Epidermal melanocyte (primary cell): ENCODE measurements around the gene YJEFN3.

ENCODE experiments used
- DNase-seq: peaks from one replicate; pipeline ENCODE4 v3.0.0; 2011; ENCODE audit warnings: low spot score; ENCODE audit not compliant: insufficient read length

Gene YJEFN3

DNA sequence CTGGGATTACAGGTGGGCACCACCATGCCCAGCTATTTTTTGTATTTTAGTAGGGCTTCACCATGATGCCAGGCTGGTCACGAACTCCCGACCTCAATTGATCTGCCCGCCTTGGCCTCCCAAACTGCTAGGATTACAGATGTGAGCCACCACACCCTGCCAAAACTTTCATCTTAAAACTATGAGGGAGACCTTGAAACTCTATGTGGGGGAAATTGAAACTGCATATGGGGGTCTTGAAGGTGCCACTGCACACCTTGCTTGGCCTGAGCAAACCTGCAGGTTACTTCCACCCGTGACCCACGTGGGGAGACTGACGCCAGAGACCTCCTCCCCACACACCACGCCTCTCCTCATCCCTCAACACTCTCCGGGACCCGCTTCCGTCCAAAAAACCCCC lies 25.0 kb downstream of the YJEFN3 start:
- DNase-seq, result no peak

DNA sequence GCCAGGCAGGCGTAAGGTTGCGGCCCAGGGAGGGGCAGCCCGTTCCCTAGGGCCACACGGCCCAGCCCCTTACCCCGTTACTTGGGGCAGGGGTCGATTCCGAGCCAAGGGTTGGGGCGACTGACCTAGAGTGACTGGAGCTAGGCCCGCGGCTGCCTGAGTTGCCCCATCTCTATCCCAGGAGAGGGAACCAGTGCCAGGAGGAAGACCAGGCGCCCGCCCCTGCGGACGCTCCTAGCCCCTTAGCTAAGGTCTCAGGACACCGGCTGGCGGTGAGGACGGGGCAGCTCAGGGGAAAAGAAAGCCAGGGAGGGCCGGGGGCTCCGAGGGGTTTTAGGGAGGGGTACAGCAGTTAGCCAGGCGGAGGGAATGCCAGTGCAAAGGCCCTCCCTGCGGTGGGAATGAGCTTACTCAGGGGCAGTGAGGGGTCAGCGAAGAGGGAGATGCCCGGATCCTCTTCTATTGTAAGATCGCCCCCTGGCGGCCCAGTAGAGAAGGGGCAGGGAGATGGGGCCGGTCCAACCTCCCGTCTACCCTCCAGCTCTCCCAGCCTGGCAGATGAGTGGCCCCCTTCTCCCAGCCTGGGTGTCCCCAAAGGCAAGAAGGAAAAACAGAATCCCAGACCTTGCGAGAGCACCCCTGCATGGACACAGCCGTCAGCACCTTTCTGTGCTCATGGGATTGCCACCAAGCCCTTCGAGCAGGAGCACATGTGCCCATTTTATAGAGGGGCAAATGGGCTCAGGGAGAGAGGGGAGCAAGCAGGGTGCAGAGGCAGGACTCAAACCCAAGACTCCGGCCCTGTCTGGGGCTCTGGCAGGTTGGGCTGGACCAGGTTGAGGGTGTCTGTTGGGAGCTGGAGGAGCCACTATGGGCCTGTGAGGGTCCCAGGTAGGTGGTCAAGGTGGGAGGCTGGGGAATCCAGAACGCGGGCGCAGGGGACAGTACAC lies 25.6 kb downstream of the YJEFN3 start:
- no peak for DNase-seq

DNA sequence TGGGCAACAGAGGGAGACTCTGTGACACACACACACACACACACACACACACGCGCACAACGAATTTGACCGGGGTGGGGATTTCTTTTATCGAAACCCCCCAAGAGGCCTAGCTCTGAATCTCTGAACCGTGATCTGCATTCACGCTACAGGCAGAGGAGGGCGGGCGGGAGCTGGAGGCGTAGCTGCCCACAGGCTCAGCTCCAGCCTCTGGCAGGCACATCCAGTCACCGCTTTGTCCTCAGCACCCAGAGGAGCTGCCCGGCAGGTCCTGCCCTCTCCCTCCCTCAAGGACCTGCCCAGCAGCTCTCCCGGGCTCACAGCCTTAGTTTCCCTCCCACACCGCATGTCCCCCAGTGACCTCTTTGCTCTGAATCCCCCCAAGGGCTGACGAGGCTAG lies 29.3 kb downstream of the YJEFN3 start:
- no peak for DNase-seq

DNA sequence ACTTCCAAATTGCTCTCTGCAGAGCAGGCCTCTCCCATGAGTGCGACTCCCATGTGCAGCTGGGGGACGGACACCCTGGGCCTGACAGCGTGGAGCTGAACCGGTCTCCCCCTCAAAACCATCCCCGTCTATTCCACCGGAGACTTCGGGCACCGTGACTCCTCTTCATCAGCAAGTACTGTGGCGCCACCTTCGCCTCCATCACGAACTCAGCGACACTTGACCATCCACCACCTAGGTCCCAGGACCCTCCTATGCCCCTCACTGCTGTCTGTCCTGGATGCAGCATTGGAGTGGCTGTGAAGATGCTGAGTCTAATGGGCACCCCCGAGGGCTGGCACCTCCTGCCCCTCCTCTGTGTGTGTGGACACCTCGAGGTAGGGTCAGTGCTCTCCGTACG lies 29.9 kb downstream of the YJEFN3 start:
- DNase-seq, result no peak

DNA sequence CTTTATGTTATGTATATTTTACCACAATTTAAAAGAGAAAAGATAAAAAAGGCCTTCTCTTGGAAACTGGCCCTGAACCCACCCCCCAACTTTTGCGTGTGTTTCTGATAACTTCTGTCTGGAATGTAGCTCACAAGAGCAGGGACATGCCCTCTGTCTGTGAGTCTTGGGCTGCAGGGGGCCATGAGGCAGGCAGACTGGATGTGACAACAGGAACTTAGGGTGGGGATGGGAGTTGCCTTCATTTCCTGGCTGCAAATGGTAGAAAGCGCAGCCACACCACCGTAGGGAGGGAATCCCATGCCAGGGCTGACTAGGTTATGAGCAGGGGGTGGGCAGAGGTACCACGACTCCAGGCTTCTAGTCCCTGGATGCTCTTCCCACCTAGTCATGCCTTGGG lies 31.2 kb downstream of the YJEFN3 start:
- DNase-seq, result no peak

- DNase-seq, result no peak
Observed at GRCh38 chr19:19561946-19562664, 33.4 kb downstream of the YJEFN3 start.

- DNase-seq, result no peak
Observed at GRCh38 chr19:19562665-19563347, 34.1 kb downstream of the YJEFN3 start.

GRCh38 chr19:19563348-19563848 lies 34.7 kb downstream of the YJEFN3 start:
- no peak for DNase-seq

DNA sequence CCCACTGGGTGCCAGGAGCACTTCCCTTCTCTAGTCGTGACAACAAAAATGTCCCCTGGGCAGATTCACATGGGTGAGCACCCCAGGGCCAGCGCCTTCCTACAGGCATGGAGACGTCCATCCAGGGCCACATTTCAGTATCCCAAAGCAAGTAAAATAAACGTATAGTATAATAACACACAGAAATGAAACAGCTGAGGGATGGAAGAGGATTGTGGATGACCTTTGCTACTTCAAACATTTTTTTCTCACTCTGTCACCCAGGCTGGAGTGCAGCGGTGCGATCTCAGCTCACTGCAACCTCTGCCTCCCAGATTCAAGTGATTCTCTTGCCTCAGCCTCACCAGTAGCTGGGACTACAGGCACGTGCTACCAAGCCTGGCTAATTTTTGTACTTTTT lies 37.6 kb downstream of the YJEFN3 start:
- DNase-seq, result no peak

GRCh38 chr19:19567391-19567790 lies 38.7 kb downstream of the YJEFN3 start:
- peak; percentile 5 for DNase-seq

DNA sequence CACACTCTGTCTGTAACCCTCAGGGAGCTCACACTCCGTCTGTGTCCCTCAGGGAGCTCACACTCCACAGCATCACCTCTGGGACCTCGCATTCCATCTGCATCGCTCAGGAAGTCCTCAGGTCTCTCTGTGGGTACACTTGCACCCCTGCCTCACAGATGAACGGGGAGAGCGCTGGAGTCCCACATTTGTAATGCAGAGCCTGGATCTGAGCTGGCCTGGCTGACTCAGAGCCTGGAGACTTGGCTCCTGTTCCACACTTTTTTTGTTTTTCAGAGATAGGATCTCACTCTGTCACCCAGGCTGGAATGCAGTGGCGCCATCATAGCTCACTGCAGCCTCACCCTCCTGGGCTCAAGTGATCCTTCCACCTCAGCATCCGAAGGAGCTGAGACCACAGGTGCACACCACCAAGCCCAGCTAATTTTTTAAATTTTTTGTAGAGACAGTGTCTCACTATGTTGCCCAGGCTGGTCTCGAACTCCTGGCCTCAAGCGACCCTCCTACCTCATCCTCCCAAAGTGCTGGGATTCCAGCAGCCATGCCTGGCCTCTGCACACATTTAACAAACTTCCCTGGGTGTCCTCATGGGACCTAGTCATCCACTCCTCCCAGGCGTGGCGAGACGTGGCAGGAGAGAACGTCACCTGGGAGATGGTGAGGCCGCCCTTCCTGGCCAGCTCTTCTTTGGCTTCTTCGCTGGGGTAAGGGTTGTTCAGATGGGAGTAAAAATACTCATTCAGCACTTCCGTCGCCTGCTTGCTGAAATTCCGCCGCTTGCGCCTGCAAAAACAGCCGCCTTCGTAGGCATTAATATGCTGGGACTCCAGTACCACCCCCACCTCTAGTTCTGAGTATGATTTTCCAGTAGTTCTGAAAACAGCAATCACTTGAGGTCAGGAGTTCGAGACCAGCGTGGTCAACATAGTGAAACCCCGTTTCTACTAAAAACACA lies 40.4 kb downstream of the YJEFN3 start:
- DNase-seq, result no peak

GRCh38 chr19:19570571-19570970 lies 41.9 kb downstream of the YJEFN3 start:
- no peak for DNase-seq

GRCh38 chr19:19571071-19571786 lies 42.5 kb downstream of the YJEFN3 start:
- DNase-seq, result no peak

DNA sequence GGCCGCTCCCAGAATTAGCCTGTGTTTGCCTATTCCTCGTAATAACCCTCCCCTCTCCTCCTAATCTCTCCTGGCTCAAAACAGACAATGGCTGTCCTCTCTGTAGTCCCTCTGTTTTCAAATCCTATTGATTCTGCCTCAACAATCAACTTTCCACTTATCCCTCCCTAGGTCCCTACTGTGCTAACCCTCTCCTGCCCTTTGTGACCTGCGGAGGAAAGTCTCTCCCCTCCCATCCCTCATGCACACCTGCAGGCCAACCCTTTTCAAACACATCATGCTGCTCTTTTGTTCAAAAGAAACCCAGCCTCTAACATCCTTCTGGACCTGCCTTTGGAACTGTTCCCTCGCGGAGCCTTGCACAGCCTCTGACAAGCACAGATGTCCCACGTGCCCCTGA lies 46.7 kb downstream of the YJEFN3 start:
- DNase-seq, result no peak

DNA sequence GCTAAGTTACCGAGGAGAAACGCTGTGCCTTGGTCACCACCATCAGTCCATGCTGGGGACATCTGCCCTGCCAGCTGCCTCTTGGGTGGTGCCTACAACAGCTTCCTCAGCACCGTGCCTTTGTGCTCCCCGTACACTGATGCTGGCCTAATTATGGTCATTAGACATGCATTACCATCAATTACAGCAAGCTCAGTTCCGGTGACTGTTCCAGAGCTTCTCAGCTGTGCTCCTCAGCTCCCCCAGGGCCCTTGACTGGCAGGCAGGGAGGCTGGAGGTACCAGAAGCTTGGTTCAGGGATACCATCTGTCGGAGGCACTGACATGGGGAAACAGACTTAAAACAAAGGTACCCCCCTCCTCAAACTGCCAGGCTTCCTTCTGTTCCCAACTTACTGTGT lies 49.5 kb downstream of the YJEFN3 start:
- DNase-seq, result no peak

DNA sequence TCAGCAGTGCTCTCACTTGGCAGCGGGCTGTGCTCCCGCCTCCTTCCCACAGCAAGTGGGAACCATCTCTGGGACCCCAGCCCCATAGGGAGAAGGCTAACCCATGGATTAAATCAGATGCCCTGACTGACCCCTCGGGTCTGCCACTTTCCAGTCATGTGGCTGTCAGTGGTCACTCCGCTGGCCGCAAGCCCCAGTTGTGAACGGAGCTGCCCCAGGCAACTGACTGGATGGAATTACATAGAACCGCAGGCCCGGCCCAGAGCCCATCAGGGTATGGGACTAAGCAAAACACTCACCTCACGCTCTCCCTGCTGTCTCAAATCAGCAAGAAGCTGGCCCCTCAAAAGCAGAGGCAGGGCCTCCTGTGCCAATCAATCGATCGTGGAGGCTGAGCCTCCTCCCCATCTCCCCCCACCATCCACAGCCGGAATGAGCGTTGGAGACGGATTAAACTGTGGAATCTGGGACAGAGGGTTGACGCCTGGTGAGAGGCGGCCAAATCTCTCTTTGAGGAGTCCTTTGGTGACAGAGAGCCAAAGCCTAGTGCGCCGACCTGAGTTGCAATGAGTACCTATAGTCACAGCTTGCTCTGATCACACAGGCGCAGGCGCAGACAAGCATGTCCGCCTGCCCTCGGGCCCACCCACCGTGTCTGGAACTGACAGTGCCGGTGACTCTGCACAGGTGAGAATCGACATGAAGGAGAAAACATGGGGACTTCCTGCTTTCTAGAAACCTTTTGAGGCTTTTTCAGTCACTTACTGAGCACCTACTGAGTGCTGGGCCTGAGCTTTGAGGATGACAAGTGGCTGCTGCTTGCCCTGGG lies 51.0 kb downstream of the YJEFN3 start:
- no peak for DNase-seq

DNA sequence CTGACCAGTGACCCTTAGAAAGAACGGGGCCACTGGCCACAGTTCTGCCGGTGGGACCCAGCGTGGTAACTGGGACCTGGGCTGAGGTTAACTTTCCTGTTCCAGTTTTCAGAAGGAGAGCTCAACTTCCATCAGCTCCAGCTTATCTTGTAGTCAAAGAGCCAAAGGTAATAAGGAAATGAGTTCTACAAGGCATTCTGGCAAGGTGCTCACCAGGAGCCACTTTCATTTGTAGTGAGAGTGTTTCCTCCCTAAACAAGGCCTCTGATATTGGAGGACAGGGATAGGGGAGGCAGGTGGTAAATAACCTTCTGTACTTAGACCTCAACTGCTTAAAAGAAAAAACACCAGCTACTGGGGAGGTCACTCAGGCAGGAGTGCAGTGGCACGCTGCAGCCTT lies 51.7 kb downstream of the YJEFN3 start:
- no peak for DNase-seq

DNA sequence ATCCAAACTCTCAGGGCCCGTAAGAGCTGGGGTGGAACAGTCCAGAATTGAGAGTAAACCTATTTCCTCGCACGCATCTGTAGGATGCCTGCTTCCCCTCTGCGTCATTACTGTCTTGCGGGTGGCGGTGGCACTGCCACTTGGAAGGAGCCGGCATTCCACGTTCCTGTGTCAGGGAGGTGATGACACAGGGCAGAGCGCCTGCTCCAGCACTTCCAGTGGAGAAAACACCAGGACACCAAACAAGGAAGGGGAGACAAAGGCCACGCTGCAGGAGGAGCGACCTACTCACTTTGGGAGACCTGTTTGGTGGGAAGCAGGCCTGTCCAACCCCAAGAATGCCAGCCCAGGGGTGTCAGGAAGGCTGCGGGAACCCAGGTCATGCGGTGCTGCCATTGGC lies 52.7 kb downstream of the YJEFN3 start:
- no peak for DNase-seq

DNA sequence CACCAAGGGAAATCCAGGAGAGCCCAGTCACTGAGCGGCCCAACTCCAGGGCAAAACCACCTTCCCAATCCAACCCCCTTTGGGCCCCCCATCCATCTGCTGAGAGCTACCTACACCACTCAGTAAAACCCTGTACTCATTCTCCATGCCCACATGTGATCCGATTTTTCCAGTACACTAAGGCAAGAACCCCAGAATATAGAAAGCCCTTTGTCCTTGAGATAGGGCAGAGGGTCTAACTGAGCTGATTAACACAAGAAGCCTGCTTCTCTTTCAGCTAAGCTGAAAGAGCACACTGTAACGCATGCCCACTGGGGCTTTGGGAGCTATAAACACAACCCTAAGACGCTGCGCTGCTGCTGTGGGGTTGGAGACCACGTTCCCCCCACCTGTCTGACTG lies 53.8 kb downstream of the YJEFN3 start:
- DNase-seq, result no peak
